H9 (cell line): ENCODE results near the gene SIGMAR1. TPM values are rescaled to one million over a fixed set of nuclear protein-coding genes. Genes with fewer than 3 reads are reported as not detected.

Experiments used
- DNase-seq: peaks from one replicate; pipeline ENCODE4 v3.0.0-alpha.2; 2017
- H2AFZ ChIP-seq: one replicate; pipeline ENCODE4 v1.6.1; 2013; ENCODE audit warnings: mild to moderate bottlenecking, low read length, control low read depth, moderate library complexity
- H2AK5ac ChIP-seq: 2 replicates; pipeline ENCODE4 v1.6.1; 2013; ENCODE audit warnings: low read length, control low read depth, mixed read lengths; ENCODE audit not compliant: insufficient read length
- H2BK120ac ChIP-seq: one replicate; pipeline ENCODE4 v1.6.1; 2013; ENCODE audit warnings: low read depth, mild to moderate bottlenecking, low read length, control low read depth, inconsistent platforms; ENCODE audit not compliant: poor library complexity, severe bottlenecking
- H2BK12ac ChIP-seq: 2 replicates; pipeline ENCODE4 v1.6.1; 2013; ENCODE audit warnings: low read length, control low read depth, mixed read lengths, low read depth; ENCODE audit not compliant: insufficient read length
- H2BK15ac ChIP-seq: 2 replicates; pipeline ENCODE4 v1.6.1; 2013; ENCODE audit warnings: low read depth, low read length, control low read depth
- H2BK20ac ChIP-seq: one replicate; pipeline ENCODE4 v1.6.1; 2013; ENCODE audit warnings: low read depth, mild to moderate bottlenecking, low read length, control low read depth, inconsistent platforms; ENCODE audit not compliant: poor library complexity, severe bottlenecking
- H2BK5ac ChIP-seq: 2 replicates; pipeline ENCODE4 v1.6.1; 2013; ENCODE audit warnings: low read length, control low read depth, mixed read lengths; ENCODE audit not compliant: insufficient read length
- H3K14ac ChIP-seq: 2 replicates; pipeline ENCODE4 v1.6.1; 2013; ENCODE audit warnings: low read length, control low read depth; ENCODE audit not compliant: insufficient read depth
- H3K18ac ChIP-seq: 2 replicates; pipeline ENCODE4 v1.6.1; 2013; ENCODE audit warnings: low read depth, mild to moderate bottlenecking, mixed read lengths, low read length, control low read depth; ENCODE audit not compliant: insufficient read length
- H3K23ac ChIP-seq: 2 replicates; pipeline ENCODE4 v1.6.1; 2013; ENCODE audit warnings: low read length, control low read depth, mixed read lengths, low read depth; ENCODE audit not compliant: insufficient read length
- H3K23me2 ChIP-seq: 2 replicates; pipeline ENCODE4 v1.6.1; 2013; ENCODE audit warnings: low read depth, mild to moderate bottlenecking, mixed read lengths, low read length, control low read depth; ENCODE audit not compliant: insufficient read length, poor library complexity, severe bottlenecking
- H3K27ac ChIP-seq: 2 replicates; pipeline ENCODE4 v1.5.1; 2013; ENCODE audit warnings: low read length, control low read depth, mixed read lengths, low read depth; ENCODE audit not compliant: insufficient read length
- H3K27me3 ChIP-seq: 2 replicates; pipeline ENCODE4 v1.6.1; 2013; ENCODE audit warnings: low read length, control low read depth, inconsistent platforms; ENCODE audit not compliant: insufficient read depth
- H3K4ac ChIP-seq: 2 replicates; pipeline ENCODE4 v1.6.1; 2013; ENCODE audit warnings: low read depth, mild to moderate bottlenecking, control low read depth, inconsistent platforms, low read length, moderate library complexity
- H3K4me1 ChIP-seq: 2 replicates; pipeline ENCODE4 v1.6.1; 2013; ENCODE audit warnings: low read length, control low read depth, inconsistent platforms; ENCODE audit not compliant: insufficient read depth
- H3K4me2 ChIP-seq: 2 replicates; pipeline ENCODE4 v1.6.1; 2013; ENCODE audit warnings: low read length, control low read depth, mixed read lengths; ENCODE audit not compliant: insufficient read length, insufficient read depth
- H3K56ac ChIP-seq: 2 replicates; pipeline ENCODE4 v1.6.1; 2013; ENCODE audit warnings: low read depth, mild to moderate bottlenecking, mixed read lengths, low read length, control low read depth; ENCODE audit not compliant: insufficient read length
- H3K79me1 ChIP-seq: 2 replicates; pipeline ENCODE4 v1.6.1; 2013; ENCODE audit warnings: low read depth, mild to moderate bottlenecking, moderate library complexity, low read length, control low read depth, inconsistent platforms; ENCODE audit not compliant: insufficient read depth, poor library complexity, severe bottlenecking
- H3K79me2 ChIP-seq: 2 replicates; pipeline ENCODE4 v1.6.1; 2013; ENCODE audit warnings: low read length, control low read depth, inconsistent platforms; ENCODE audit not compliant: insufficient read depth
- H3K9ac ChIP-seq: 2 replicates; pipeline ENCODE4 v1.6.1; 2013; ENCODE audit warnings: low read length, control low read depth, mixed read lengths; ENCODE audit not compliant: insufficient read length; ENCODE audit errors: extremely low read depth
- H3K9me3 ChIP-seq: one replicate; pipeline ENCODE4 v1.6.1; 2013; ENCODE audit warnings: low read depth, low read length, inconsistent platforms; ENCODE audit not compliant: control insufficient read depth
- H3T11ph ChIP-seq: one replicate; pipeline ENCODE4 v1.6.1; 2013; ENCODE audit warnings: mild to moderate bottlenecking, low read length, control low read depth, inconsistent platforms
- H4K20me1 ChIP-seq: one replicate; pipeline ENCODE4 v1.6.1; 2013; ENCODE audit not compliant: control insufficient read depth, insufficient read length, insufficient read depth
- H4K5ac ChIP-seq: 2 replicates; pipeline ENCODE4 v1.6.1; 2013; ENCODE audit warnings: low read depth, mild to moderate bottlenecking, mixed read lengths, low read length, control low read depth; ENCODE audit not compliant: insufficient read length
- H4K8ac ChIP-seq: replicated peaks from 2 replicates; pipeline ENCODE4 v1.6.1; 2013; ENCODE audit warnings: low read length, control low read depth, mixed read lengths, low read depth; ENCODE audit not compliant: insufficient read length
- H4K91ac ChIP-seq: 2 replicates; pipeline ENCODE4 v1.6.1; 2013; ENCODE audit warnings: low read depth, mild to moderate bottlenecking, moderate library complexity, mixed read lengths, low read length, control low read depth; ENCODE audit not compliant: insufficient read length
- H3K27ac Mint-ChIP-seq, 3 experiments: 2 replicates in 2 of 3; 3 replicates in 1 of 3; pipeline ENCODE4 v1.8.0; 2020 to 2021; ENCODE audit warnings: mixed read lengths in 3 of 3, mild to moderate bottlenecking in 1 of 3, moderate library complexity in 1 of 3
- H3K27me3 Mint-ChIP-seq: 2 replicates; pipeline ENCODE4 v1.8.0; 2021; ENCODE audit warnings: low read depth, mild to moderate bottlenecking, moderate library complexity, mixed read lengths
- H3K36me3 Mint-ChIP-seq, 3 experiments: 2 replicates in 2 of 3; 3 replicates in 1 of 3; pipeline ENCODE4 v1.8.0; 2020 to 2021; ENCODE audit warnings: low read depth in 3 of 3, mixed read lengths in 3 of 3; ENCODE audit not compliant: insufficient read depth in 1 of 3
- H3K4me1 Mint-ChIP-seq, 2 experiments: 2 replicates each; pipeline ENCODE4 v1.8.0; 2020; ENCODE audit warnings: mixed read lengths in 2 of 2
- H3K4me3 Mint-ChIP-seq, 2 experiments: 2 replicates in 1 of 2; 3 replicates in 1 of 2; pipeline ENCODE4 v1.8.0; 2020 to 2021; ENCODE audit warnings: mild to moderate bottlenecking in 2 of 2, mixed read lengths in 2 of 2, moderate library complexity in 1 of 2
- H3K9me3 Mint-ChIP-seq, 2 experiments: 2 replicates in 1 of 2; 3 replicates in 1 of 2; pipeline ENCODE4 v1.8.0; 2020; ENCODE audit warnings: mild to moderate bottlenecking in 2 of 2, mixed read lengths in 2 of 2, moderate library complexity in 1 of 2
- WGBS: extraction: QIAGEN DNeasy Blood & Tissue Kit; methylation state at CpG from one replicate; pipeline ENCODE4 v1.1.7; 2013; ENCODE audit warnings: missing lambda C conversion rate, low lambda C conversion rate, mixed read lengths; ENCODE audit not compliant: insufficient read length; ENCODE audit errors: extremely low coverage; 5-methylcytosine and 5-hydroxymethylcytosine counted together
- total RNA-seq: library from RNA; stranded (reverse); gene quantifications from 2 replicates; pipeline ENCODE4 v1.2.1, GENCODE V29; 2021
- TF ChIP-seq, protein P1 (sequence below): fragments of 200-600 bp; sonication (generic); conservative IDR thresholded peaks from 3 replicates; pipeline ENCODE4 v1.8.0; 2021; ENCODE audit warnings: antibody characterized with exemption, mild to moderate bottlenecking

Gene SIGMAR1
- total RNA-seq, 1 experiment from 2014 or later, result 68.3 TPM

GRCh38 chr9:34603610-34604231 lies 33.9 kb downstream of the SIGMAR1 start:
- no peak overlapping the region for H4K8ac ChIP-seq

More at GRCh38 chr9:34603610-34604231, 33.9 kb downstream of the SIGMAR1 start:
- Histone ChIP-seq H2AFZ (no peak overlapping the region), H4K91ac (no peak overlapping the region), H3K18ac (no peak overlapping the region), H2BK120ac (no peak overlapping the region), H3K14ac (no peak overlapping the region), H2BK20ac (no peak overlapping the region), H3K4ac (no peak overlapping the region), H3K56ac (no peak overlapping the region), H4K5ac (no peak overlapping the region), H3K4me2 (no peak overlapping the region), H2BK5ac (no peak overlapping the region), H3K79me2 (no peaks in the 10 kb centered on the region), H4K20me1 (no peaks in the 10 kb centered on the region), H3K27me3 (no peaks in the 10 kb centered on the region), H3T11ph (no peak overlapping the region), H3K23me2 (no peaks in the 10 kb centered on the region), H2AK5ac (no peak overlapping the region), H3K27ac (no peak overlapping the region), H3K23ac (no peak overlapping the region), H2BK15ac (no peak overlapping the region), H3K4me1 (no peaks in the 10 kb centered on the region), H2BK12ac (no peak overlapping the region), H3K9me3 (no peaks in the 10 kb centered on the region), H3K79me1 (no peaks in the 10 kb centered on the region), H3K9ac (no peak overlapping the region)
- H3K36me3 Mint-ChIP-seq, result no peaks in the 10 kb centered on the region
- no CpG with 5 or more reads among the region's 4 CpGs for WGBS
- H3K27ac Mint-ChIP-seq, result no peak overlapping the region; a peak in 1 of 7 replicates
- no peak overlapping the region for H3K4me3 Mint-ChIP-seq
- TF ChIP-seq, protein P1, sequence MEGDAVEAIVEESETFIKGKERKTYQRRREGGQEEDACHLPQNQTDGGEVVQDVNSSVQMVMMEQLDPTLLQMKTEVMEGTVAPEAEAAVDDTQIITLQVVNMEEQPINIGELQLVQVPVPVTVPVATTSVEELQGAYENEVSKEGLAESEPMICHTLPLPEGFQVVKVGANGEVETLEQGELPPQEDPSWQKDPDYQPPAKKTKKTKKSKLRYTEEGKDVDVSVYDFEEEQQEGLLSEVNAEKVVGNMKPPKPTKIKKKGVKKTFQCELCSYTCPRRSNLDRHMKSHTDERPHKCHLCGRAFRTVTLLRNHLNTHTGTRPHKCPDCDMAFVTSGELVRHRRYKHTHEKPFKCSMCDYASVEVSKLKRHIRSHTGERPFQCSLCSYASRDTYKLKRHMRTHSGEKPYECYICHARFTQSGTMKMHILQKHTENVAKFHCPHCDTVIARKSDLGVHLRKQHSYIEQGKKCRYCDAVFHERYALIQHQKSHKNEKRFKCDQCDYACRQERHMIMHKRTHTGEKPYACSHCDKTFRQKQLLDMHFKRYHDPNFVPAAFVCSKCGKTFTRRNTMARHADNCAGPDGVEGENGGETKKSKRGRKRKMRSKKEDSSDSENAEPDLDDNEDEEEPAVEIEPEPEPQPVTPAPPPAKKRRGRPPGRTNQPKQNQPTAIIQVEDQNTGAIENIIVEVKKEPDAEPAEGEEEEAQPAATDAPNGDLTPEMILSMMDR, result peak; percentile 97; the same call in 2 of the 3 replicates
- no peaks in the 10 kb centered on the region; a peak in 1 of 5 replicates for H3K9me3 Mint-ChIP-seq
- peak; percentile 85 for DNase-seq
- peaks cover 18% of the 10 kb centered on the region for H3K27me3 Mint-ChIP-seq
- peaks cover 11 to 12% of the 10 kb centered on the region in 2 experiments for H3K4me1 Mint-ChIP-seq
